ENCODE results near the gene TACC3. TPM values are rescaled to one million over a fixed set of nuclear protein-coding genes. Genes with fewer than 3 reads are reported as not detected.

Gene TACC3
- total RNA-seq, 1 experiment from 2014 or later, result 207 TPM

- ChIA-PET POLR2A (interaction anchor here (2.3 kb wide), 1 partner anchor 11 kb away, joined by 7 read pairs; no protein-coding TSS in a partner anchor), CTCF (interaction anchor here (1.1 to 2.2 kb wide), 6 partner anchors 11 to 111 kb away, joined by 3 to 19 read pairs (median 7); no protein-coding TSS in a partner anchor)
- no peaks in the 10 kb centered on the region for H3K36me3 Mint-ChIP-seq
- TF ChIP-seq CREM (CRISPR knock-in tag; IDR thresholded peaks at IDR 0.05), result no peak
- no peak for TF ChIP-seq ATF3 (CRISPR knock-in tag; conservative IDR thresholded peaks at IDR 0.05)
- no peak for TF ChIP-seq JUN (CRISPR knock-in tag; IDR thresholded peaks at IDR 0.05)
- TF ChIP-seq ETV6 (CRISPR knock-in tag; IDR thresholded peaks at IDR 0.05), result no peak
- no peak for TF ChIP-seq SMAD4 (CRISPR knock-in tag; IDR thresholded peaks at IDR 0.05)
- no peak for TF ChIP-seq ATF1 (CRISPR knock-in tag; IDR thresholded peaks at IDR 0.05)
- no peak for TF ChIP-seq HMGXB4 (CRISPR knock-in tag; IDR thresholded peaks at IDR 0.05)
- no peak for TF ChIP-seq TCF7 (CRISPR knock-in tag; IDR thresholded peaks at IDR 0.05; ENCODE audit: low read depth)
- TF ChIP-seq TEAD1 (CRISPR knock-in tag; IDR thresholded peaks at IDR 0.05), result no peak
- no peak for TF ChIP-seq ZMAT4 (CRISPR knock-in tag; IDR thresholded peaks at IDR 0.05)
- TF ChIP-seq ZNF232 (CRISPR knock-in tag; IDR thresholded peaks at IDR 0.05), result no peak
- no peak for TF ChIP-seq SMAD3 (CRISPR knock-in tag; IDR thresholded peaks at IDR 0.05; ENCODE audit: borderline replicate concordance)
- no peak for TF ChIP-seq ZNF512 (CRISPR knock-in tag; IDR thresholded peaks at IDR 0.05; ENCODE audit: borderline replicate concordance)
- no peak overlapping the region for H3K27ac Mint-ChIP-seq
- H3K4me1 Mint-ChIP-seq, result no peaks in the 10 kb centered on the region
- H3K9me3 Mint-ChIP-seq, result no peaks in the 10 kb centered on the region
- DNase-seq (ENCODE audit: low spot score), result no peak
- no peak for ATAC-seq
- no peak overlapping the region for H3K4me3 Mint-ChIP-seq
- peaks cover 29% of the 10 kb centered on the region for H3K27me3 Mint-ChIP-seq (ENCODE audit: low read depth)
Measured at GRCh38 chr4:1788254-1788973, 67.1 kb downstream of the TACC3 start.

- DNase-seq (ENCODE audit: low spot score) (no peak), ATAC-seq (no peak)
- CTCF ChIA-PET, result interaction anchor here (0.6 to 2.2 kb wide), 7 partner anchors 12 to 121 kb away, joined by 3 to 19 read pairs (median 5); no protein-coding TSS in a partner anchor
- POLR2A ChIA-PET, result no interaction called here
- H3K27me3 Mint-ChIP-seq (ENCODE audit: low read depth), result peaks cover 34% of the 10 kb centered on the region
- TF ChIP-seq ETV6 (CRISPR knock-in tag; IDR thresholded peaks at IDR 0.05) (no peak), ZNF532 (CRISPR knock-in tag; IDR thresholded peaks at IDR 0.05; ENCODE audit: borderline replicate concordance) (no peak), MYBL2 (CRISPR knock-in tag; IDR thresholded peaks at IDR 0.05) (no peak), EMX1 (CRISPR knock-in tag; IDR thresholded peaks at IDR 0.05) (no peak), ZNF416 (CRISPR knock-in tag; IDR thresholded peaks at IDR 0.05) (no peak), ZMAT4 (CRISPR knock-in tag; IDR thresholded peaks at IDR 0.05) (no peak), NFE2L1 (CRISPR knock-in tag; IDR thresholded peaks at IDR 0.05) (no peak), FOXP1 (CRISPR knock-in tag; IDR thresholded peaks at IDR 0.05; ENCODE audit: borderline replicate concordance) (no peak), ZNF281 (CRISPR knock-in tag; IDR thresholded peaks at IDR 0.05) (no peak), JUN (CRISPR knock-in tag; IDR thresholded peaks at IDR 0.05) (no peak), SMAD3 (CRISPR knock-in tag; IDR thresholded peaks at IDR 0.05; ENCODE audit: borderline replicate concordance) (no peak), ERG (CRISPR knock-in tag; IDR thresholded peaks at IDR 0.05) (no peak)
- no peak overlapping the region for H3K4me3 Mint-ChIP-seq
- no peaks in the 10 kb centered on the region for H3K9me3 Mint-ChIP-seq
- no peaks in the 10 kb centered on the region for H3K4me1 Mint-ChIP-seq
- no peak overlapping the region for H3K27ac Mint-ChIP-seq
- H3K36me3 Mint-ChIP-seq, result no peaks in the 10 kb centered on the region
Measured at GRCh38 chr4:1789552-1789951, 68.2 kb downstream of the TACC3 start.

Measured in WTC11 (cell line).